Measurements from ENCODE around the gene SHFL. TPM values are rescaled to one million over a fixed set of nuclear protein-coding genes. Genes with fewer than 3 reads are reported as not detected.

The SHFL gene
- total and polyA plus RNA-seq, 9 donors, result 34.0 to 49.5 (median 40.2) TPM

DNA sequence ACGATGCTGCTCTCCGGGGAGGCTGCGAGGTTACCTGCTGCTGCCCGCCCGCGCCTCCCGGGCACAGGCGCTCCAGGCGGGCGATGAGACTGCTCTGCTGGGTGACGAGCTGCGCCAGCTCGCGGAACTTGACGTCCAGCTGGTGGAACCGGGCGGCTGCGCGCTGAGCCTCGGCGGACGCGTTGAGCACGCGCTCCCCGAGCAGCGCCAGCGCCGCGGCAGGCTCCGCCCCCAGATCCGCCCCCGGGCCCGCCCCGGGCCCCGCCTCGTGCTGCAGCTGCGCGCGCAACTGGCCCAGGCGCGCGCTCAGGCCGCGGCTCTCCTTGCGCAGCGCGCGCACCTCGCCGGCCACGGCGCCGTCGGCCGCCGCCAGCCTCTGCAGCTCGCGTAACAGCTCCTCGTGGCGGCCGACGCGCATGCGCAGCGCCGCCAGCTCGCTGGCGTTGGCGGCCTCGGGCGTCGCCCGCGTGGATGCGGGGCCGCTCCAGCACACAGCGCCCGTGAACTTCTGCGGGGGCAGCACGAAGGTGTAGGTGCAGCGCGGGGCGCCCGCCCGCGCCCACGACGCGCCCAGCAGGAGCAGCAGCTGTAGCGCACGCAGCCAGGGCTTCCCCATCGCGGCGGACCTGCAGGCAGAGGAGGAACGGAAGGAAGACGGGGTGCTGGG lies 10.0 kb downstream of the SHFL start:
- Histone ChIP-seq H3K27ac (peak overlapping the region in 1 of 2 donors; percentile 26), H3K9me3 (no peaks in the 10 kb centered on the region), H3K4me1 (ENCODE audit: insufficient read depth) (no peaks in the 10 kb centered on the region), H3K36me3 (no peaks in the 10 kb centered on the region), H3K27me3 (no peaks in the 10 kb centered on the region), H3K4me3 (peak overlapping the region; percentile 34)
- intact Hi-C loops (cut with DNase I), result no loop called here
- WGBS, 3 donors, result 1 to 3% (median 1%) methylated on average over 57 to 97 of the region's 97 CpGs
- DNase-seq, result peak; percentile 85 to 94 (median 89)
- no peak for TF ChIP-seq EP300 (IDR thresholded peaks at IDR 0.05)
- TF ChIP-seq, protein P1, sequence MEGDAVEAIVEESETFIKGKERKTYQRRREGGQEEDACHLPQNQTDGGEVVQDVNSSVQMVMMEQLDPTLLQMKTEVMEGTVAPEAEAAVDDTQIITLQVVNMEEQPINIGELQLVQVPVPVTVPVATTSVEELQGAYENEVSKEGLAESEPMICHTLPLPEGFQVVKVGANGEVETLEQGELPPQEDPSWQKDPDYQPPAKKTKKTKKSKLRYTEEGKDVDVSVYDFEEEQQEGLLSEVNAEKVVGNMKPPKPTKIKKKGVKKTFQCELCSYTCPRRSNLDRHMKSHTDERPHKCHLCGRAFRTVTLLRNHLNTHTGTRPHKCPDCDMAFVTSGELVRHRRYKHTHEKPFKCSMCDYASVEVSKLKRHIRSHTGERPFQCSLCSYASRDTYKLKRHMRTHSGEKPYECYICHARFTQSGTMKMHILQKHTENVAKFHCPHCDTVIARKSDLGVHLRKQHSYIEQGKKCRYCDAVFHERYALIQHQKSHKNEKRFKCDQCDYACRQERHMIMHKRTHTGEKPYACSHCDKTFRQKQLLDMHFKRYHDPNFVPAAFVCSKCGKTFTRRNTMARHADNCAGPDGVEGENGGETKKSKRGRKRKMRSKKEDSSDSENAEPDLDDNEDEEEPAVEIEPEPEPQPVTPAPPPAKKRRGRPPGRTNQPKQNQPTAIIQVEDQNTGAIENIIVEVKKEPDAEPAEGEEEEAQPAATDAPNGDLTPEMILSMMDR (IDR thresholded peaks at IDR 0.05), result peak in 1 of 3 donors; percentile 33

DNA sequence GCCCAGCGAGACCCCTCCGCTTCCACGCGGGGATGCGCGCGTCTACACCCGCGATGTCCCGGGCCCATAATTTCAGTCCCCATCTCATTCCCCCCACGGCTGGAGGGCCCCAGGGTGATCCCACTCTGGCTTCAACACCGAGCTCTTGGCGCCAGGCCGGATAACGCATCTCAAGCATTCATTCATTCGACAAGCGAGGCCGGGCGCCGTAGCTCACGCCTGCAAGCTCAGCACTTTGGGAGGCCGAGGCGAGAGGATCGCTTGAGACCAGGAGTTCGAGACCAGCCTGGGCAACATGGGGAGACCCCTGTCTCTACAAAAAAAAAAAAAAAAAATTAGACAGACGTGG lies 10.5 kb downstream of the SHFL start:
- intact Hi-C loops (cut with DNase I), result no loop called here
- H3K27me3 ChIP-seq, result no peaks in the 10 kb centered on the region
- 8 to 18% (median 13%) methylated on average over 26 of the region's 26 CpGs for WGBS, 3 donors

DNA sequence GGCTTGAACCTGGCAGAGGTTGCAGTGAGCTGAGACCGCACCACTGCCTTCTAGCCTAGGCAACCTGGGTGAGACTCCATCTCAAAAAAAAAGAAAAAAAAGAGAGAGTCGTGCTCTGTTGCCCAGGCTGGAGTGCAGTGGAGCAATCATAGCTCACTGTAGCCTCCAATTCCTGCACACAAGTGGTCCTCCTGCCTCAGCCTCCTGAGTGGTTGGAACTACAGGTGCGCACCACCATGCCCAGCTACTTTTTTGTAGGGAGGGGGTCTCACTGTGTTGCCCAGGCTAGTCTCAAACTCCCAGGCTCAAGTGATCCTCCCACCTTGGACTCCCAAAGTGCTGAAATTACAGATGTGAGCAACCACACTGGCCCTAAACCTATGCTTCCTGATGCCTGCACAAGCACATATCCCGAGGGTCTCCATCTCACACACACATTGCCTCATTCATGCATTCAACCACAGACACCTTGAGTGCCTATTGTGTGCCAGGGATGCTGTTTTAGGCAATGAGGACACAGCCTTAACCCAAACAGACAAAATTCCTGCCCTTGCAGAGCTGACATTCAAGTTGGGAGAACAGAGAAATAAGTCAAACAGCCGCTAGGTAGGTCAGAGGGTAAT lies 14.2 kb downstream of the SHFL start:
- Histone ChIP-seq H3K27ac (no peak overlapping the region), H3K36me3 (no peaks in the 10 kb centered on the region), H3K4me1 (ENCODE audit: insufficient read depth) (no peaks in the 10 kb centered on the region), H3K27me3 (no peaks in the 10 kb centered on the region), H3K4me3 (no peak overlapping the region), H3K9me3 (no peaks in the 10 kb centered on the region)
- no peak for TF ChIP-seq EP300 (IDR thresholded peaks at IDR 0.05)
- TF ChIP-seq, protein P1 (IDR thresholded peaks at IDR 0.05), result no peak
- TF ChIP-seq POLR2A (IDR thresholded peaks at IDR 0.05), result no peak
- no peak for DNase-seq
- intact Hi-C loops (cut with DNase I), result loop anchor here in 1 of 4 donors (10.0 kb wide), 1 partner anchor 145 kb away; no protein-coding TSS in a partner anchor
- WGBS, 3 donors, result 88 to 90% (median 88%) methylated on average over 5 of the region's 5 CpGs

More for the DNA sequence above, 10.5 kb downstream of the SHFL start:
- peak overlapping the region; percentile 34 for H3K4me3 ChIP-seq
- H3K27ac ChIP-seq, result peak overlapping the region in 1 of 2 donors; percentile 26
- TF ChIP-seq POLR2A (IDR thresholded peaks at IDR 0.05), result no peak
- no peak for TF ChIP-seq EP300 (IDR thresholded peaks at IDR 0.05)
- TF ChIP-seq, protein P1 (IDR thresholded peaks at IDR 0.05), result no peak
- peak in 2 of 5 donors; percentile 50 to 69 for DNase-seq
- H3K9me3 ChIP-seq, result no peaks in the 10 kb centered on the region
- H3K4me1 ChIP-seq (ENCODE audit: insufficient read depth), result no peaks in the 10 kb centered on the region
- H3K36me3 ChIP-seq, result no peaks in the 10 kb centered on the region

DNA sequence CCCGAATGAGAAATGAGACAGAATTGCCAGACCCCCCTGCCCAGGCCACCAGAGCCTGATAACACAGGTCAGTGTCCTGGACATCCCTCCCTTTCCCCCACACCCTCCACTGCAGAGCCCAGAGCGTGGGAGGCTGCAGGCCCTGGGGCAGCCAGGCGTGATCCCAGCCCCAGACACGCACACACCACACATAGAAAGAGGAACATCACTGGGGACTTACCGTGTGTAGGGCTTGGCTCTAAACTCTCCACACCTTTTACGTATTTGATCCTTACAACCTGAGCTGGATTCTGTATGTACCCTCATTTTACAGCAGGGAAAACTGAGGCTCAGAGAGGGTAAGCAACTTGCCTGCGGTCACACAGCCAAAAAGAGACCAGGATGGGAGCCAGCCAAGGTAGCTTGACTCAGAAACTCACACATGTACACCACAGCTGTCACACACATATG lies 16.7 kb downstream of the SHFL start:
- DNase-seq, result no peak
- Histone ChIP-seq H3K4me3 (no peak overlapping the region), H3K27ac (no peak overlapping the region), H3K36me3 (no peaks in the 10 kb centered on the region), H3K9me3 (no peaks in the 10 kb centered on the region), H3K4me1 (ENCODE audit: insufficient read depth) (peaks cover 2% of the 10 kb centered on the region), H3K27me3 (no peaks in the 10 kb centered on the region)
- WGBS, 3 donors, result 27 to 44% (median 36%) methylated on average over 7 of the region's 7 CpGs
- intact Hi-C loops (cut with DNase I), result loop anchor here in 1 of 4 donors (10.0 kb wide), 1 partner anchor 142 kb away; no protein-coding TSS in a partner anchor
- TF ChIP-seq EP300 (IDR thresholded peaks at IDR 0.05) (no peak), POLR2A (IDR thresholded peaks at IDR 0.05) (no peak)
- TF ChIP-seq, protein P1 (IDR thresholded peaks at IDR 0.05), result no peak
